HepG2 (cell line): ENCODE measurements around the gene AMZ2. TPM values are rescaled to one million over a fixed set of nuclear protein-coding genes. Genes with fewer than 3 reads are reported as not detected.

Source experiments
- BRCA1 ChIP-seq: sonication (generic); formaldehyde crosslinking; IDR thresholded peaks from 2 replicates; pipeline ENCODE4 v1.4.0; 2020; ENCODE audit warnings: missing genetic modification reagents
- CCAR2 ChIP-seq: fragments of 200-400 bp; formaldehyde crosslinking; optimal IDR thresholded peaks from 2 replicates; pipeline ENCODE3; 2018; ENCODE audit warnings: low read depth, mild to moderate bottlenecking, low read length, moderate library complexity
- GATAD2A ChIP-seq: IDR thresholded peaks from 2 replicates; pipeline ENCODE4 v1.6.1; 2016
- HBP1 ChIP-seq: IDR thresholded peaks from 2 replicates; pipeline ENCODE4 v1.6.1; 2016; ENCODE audit warnings: low read depth, control low read depth
- IRF9 ChIP-seq: sonication (generic); formaldehyde crosslinking; IDR thresholded peaks from 2 replicates; pipeline ENCODE4 v1.8.0; 2022; ENCODE audit warnings: missing genetic modification reagents, mild to moderate bottlenecking, borderline replicate concordance
- TFDP1 ChIP-seq: IDR thresholded peaks from 2 replicates; pipeline ENCODE4 v1.6.1; 2016; ENCODE audit warnings: missing compliant biosample characterization, missing genetic modification reagents, borderline replicate concordance
- TP53 ChIP-seq: sonication (generic); formaldehyde crosslinking; conservative IDR thresholded peaks from 2 replicates; pipeline ENCODE4 v1.4.0; 2020; ENCODE audit warnings: missing genetic modification reagents
- ZBED4 ChIP-seq: sonication (generic); formaldehyde crosslinking; IDR thresholded peaks from 2 replicates; pipeline ENCODE4 v1.4.0; 2020; ENCODE audit warnings: missing genetic modification reagents, borderline replicate concordance
- ZFP91 ChIP-seq: sonication (generic); formaldehyde crosslinking; IDR thresholded peaks from 2 replicates; pipeline ENCODE4 v1.9.0; 2022; ENCODE audit warnings: missing genetic modification reagents, mild to moderate bottlenecking, borderline replicate concordance
- ZFY ChIP-seq: sonication (generic); formaldehyde crosslinking; IDR thresholded peaks from 2 replicates; pipeline ENCODE4 v1.4.0; 2020; ENCODE audit warnings: missing genetic modification reagents
- ZNF12 ChIP-seq: sonication (generic); formaldehyde crosslinking; IDR thresholded peaks from 2 replicates; pipeline ENCODE4 v1.5.0; 2020; ENCODE audit warnings: missing genetic modification reagents
- ZNF260 ChIP-seq: sonication (generic); formaldehyde crosslinking; IDR thresholded peaks from 2 replicates; pipeline ENCODE4 v1.4.0; 2020; ENCODE audit warnings: missing genetic modification reagents, low read depth, mild to moderate bottlenecking, borderline replicate concordance
- ZNF512 ChIP-seq: sonication (generic); formaldehyde crosslinking; IDR thresholded peaks from 2 replicates; pipeline ENCODE4 v1.4.0; 2020; ENCODE audit warnings: mild to moderate bottlenecking, missing genetic modification reagents
- ZNF512B ChIP-seq: sonication (generic); formaldehyde crosslinking; IDR thresholded peaks from 2 replicates; pipeline ENCODE4 v1.5.1; 2020; ENCODE audit warnings: missing genetic modification reagents, mild to moderate bottlenecking, borderline replicate concordance
- polyA plus RNA-seq, 8 experiments: library from polyadenylated mRNA; depleted of rRNA in 3 of 8; stranded (reverse) in 7 of 8; unstranded in 1 of 8; fragments of >200 nt; fragmentation: Illumina TruSeq in 4 of 8; extraction: Trizol in 4 of 8; gene quantifications; 2 replicates each; pipeline versions ENCODE4 v1.2.1 to v1.2.3, GENCODE V29; 2011 to 2016; ENCODE audit warnings: low read depth in 4 of 8, missing spikeins in 1 of 8, mixed read lengths in 1 of 8; ENCODE audit not compliant: insufficient read depth in 1 of 8
- total RNA-seq, 5 experiments: library from RNA; depleted of rRNA; stranded (reverse); fragments of >200 nt; fragmentation: Illumina TruSeq; extraction: Trizol; gene quantifications; 2 replicates each; pipeline ENCODE4 v1.2.3, GENCODE V29; 2016; ENCODE audit warnings: low read depth in 1 of 5

Gene AMZ2
- total and polyA plus RNA-seq, 2 of the 13 experiments (the other 11 are each of a cell fraction or from before 2014, with no cell fraction given): 86.9 to 90.2 TPM

- TF ChIP-seq TP53 (CRISPR knock-in tag): no peak
- TF ChIP-seq GATAD2A: peak; percentile 77
- peak; percentile 76 for TF ChIP-seq ZBED4 (CRISPR knock-in tag)
- peak; percentile 78 for TF ChIP-seq ZFY (CRISPR knock-in tag)
- TF ChIP-seq ZNF512 (CRISPR knock-in tag): no peak
- TF ChIP-seq TFDP1 (CRISPR knock-in tag): peak; percentile 79; the same call in 1 of the 2 replicates
- peak; percentile 82 for TF ChIP-seq ZFP91 (CRISPR knock-in tag)
- TF ChIP-seq ZNF260 (CRISPR knock-in tag): no peak
- TF ChIP-seq ZNF512B (CRISPR knock-in tag): no peak
- peak; percentile 45 for TF ChIP-seq CCAR2
- no peak for TF ChIP-seq BRCA1 (CRISPR knock-in tag)
- peak; percentile 68; the same call in 1 of the 2 replicates for TF ChIP-seq ZNF12 (CRISPR knock-in tag)
- peak; percentile 74; the same call in 1 of the 2 replicates for TF ChIP-seq IRF9
- peak; percentile 83 for TF ChIP-seq HBP1 (CRISPR knock-in tag)
These were observed 42.5 kb upstream of the AMZ2 start (continued) for GRCh38 chr17:68205251-68205807.
